KMS-11 (cell line): ENCODE measurements around the gene TSPAN16.
A peak's percentile ranks its signal among the peaks of the same experiment; 100 is the strongest.

ENCODE experiments used
- H2AFZ ChIP-seq: fragments of 200-600 bp; sonication (generic); 2 replicates; pipeline ENCODE4 v1.6.1; 2016; ENCODE audit warnings: antibody characterized with exemption, mixed run types, low read depth
- H3K27ac ChIP-seq: fragments of 200-600 bp; sonication (generic); 2 replicates; pipeline ENCODE4 v1.6.1; 2016; ENCODE audit warnings: mild to moderate bottlenecking, mixed run types
- H3K27me3 ChIP-seq: fragments of 200-600 bp; sonication (generic); 2 replicates; pipeline ENCODE4 v1.6.1; 2017; ENCODE audit warnings: mild to moderate bottlenecking, low read depth, mixed run types, moderate library complexity; ENCODE audit not compliant: insufficient read depth
- H3K36me3 ChIP-seq: fragments of 200-600 bp; sonication (generic); 2 replicates; pipeline ENCODE4 v1.6.1; 2017; ENCODE audit warnings: mild to moderate bottlenecking, mixed run types; ENCODE audit not compliant: insufficient read depth
- H3K4me1 ChIP-seq: fragments of 200-600 bp; sonication (generic); 2 replicates; pipeline ENCODE4 v1.6.1; 2016; ENCODE audit warnings: mild to moderate bottlenecking, low read depth, mixed run types; ENCODE audit not compliant: poor library complexity, severe bottlenecking
- H3K4me2 ChIP-seq: fragments of 200-600 bp; sonication (generic); 2 replicates; pipeline ENCODE4 v1.7.0; 2016; ENCODE audit warnings: mild to moderate bottlenecking, mixed run types
- H3K4me3 ChIP-seq: fragments of 200-600 bp; sonication (generic); IDR thresholded peaks from 2 replicates; pipeline ENCODE4 v1.6.1; 2017; ENCODE audit warnings: low read depth, low read length, mixed read lengths; ENCODE audit not compliant: insufficient read depth
- H3K79me2 ChIP-seq: fragments of 200-600 bp; sonication (generic); 2 replicates; pipeline ENCODE4 v1.6.1; 2016; ENCODE audit warnings: low read depth, mixed run types; ENCODE audit not compliant: insufficient read depth
- H3K9ac ChIP-seq: fragments of 200-600 bp; sonication (generic); 2 replicates; pipeline ENCODE4 v1.6.1; 2016; ENCODE audit warnings: mild to moderate bottlenecking, mixed run types
- H4K20me1 ChIP-seq: fragments of 200-600 bp; sonication (generic); 2 replicates; pipeline ENCODE4 v1.6.1; 2016; ENCODE audit warnings: mild to moderate bottlenecking, mixed run types; ENCODE audit not compliant: insufficient read depth
- TF ChIP-seq, protein P1 (sequence below): fragments of 200-600 bp; sonication (generic); conservative IDR thresholded peaks from 2 replicates; pipeline ENCODE4 v1.6.1; 2017; ENCODE audit warnings: low read depth, mild to moderate bottlenecking, antibody characterized with exemption, low read length, moderate library complexity, mixed read lengths

TSPAN16 gene

GRCh38 chr19:11324748-11325389 lies 28.9 kb downstream of the TSPAN16 start:
- Histone ChIP-seq H3K4me2 (peak overlapping the region; percentile 86), H3K4me1 (peaks cover 30% of the 10 kb centered on the region), H2AFZ (no peak overlapping the region), H3K9ac (no peak overlapping the region; the same call in 1 of the 2 replicates), H4K20me1 (no peaks in the 10 kb centered on the region), H3K36me3 (no peaks in the 10 kb centered on the region), H3K27me3 (no peaks in the 10 kb centered on the region), H3K79me2 (no peaks in the 10 kb centered on the region), H3K4me3 (no peak overlapping the region), H3K27ac (peak overlapping the region; percentile 77)
- TF ChIP-seq, protein P1, sequence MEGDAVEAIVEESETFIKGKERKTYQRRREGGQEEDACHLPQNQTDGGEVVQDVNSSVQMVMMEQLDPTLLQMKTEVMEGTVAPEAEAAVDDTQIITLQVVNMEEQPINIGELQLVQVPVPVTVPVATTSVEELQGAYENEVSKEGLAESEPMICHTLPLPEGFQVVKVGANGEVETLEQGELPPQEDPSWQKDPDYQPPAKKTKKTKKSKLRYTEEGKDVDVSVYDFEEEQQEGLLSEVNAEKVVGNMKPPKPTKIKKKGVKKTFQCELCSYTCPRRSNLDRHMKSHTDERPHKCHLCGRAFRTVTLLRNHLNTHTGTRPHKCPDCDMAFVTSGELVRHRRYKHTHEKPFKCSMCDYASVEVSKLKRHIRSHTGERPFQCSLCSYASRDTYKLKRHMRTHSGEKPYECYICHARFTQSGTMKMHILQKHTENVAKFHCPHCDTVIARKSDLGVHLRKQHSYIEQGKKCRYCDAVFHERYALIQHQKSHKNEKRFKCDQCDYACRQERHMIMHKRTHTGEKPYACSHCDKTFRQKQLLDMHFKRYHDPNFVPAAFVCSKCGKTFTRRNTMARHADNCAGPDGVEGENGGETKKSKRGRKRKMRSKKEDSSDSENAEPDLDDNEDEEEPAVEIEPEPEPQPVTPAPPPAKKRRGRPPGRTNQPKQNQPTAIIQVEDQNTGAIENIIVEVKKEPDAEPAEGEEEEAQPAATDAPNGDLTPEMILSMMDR, result no peak

- no peak overlapping the region for H3K27ac ChIP-seq
Observed at GRCh38 chr19:11325544-11325943, 29.6 kb downstream of the TSPAN16 start.

DNA sequence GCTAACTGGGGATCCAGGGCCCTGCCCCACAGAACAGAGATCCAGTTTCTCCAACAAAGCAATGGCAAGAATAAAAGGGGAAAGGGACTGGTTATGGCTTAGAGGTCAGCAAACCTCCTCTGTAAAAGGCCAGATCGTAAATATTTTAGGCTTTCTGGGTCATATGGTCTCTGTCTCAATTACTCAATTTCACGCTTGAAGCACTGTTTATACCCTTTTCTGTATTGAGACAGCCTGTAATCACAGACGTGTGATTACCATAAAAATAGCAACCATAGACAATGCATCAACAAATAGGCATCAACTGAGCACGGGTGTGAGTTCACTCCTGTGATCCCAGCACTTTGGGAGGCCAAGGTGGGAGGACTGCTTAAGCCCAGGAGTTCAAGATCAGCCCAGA lies 34.2 kb downstream of the TSPAN16 start:
- H3K36me3 ChIP-seq, result no peaks in the 10 kb centered on the region
- H3K4me3 ChIP-seq, result no peak overlapping the region
- H4K20me1 ChIP-seq, result no peaks in the 10 kb centered on the region
- no peaks in the 10 kb centered on the region for H3K27me3 ChIP-seq
- H3K4me2 ChIP-seq, result no peak overlapping the region
- H3K9ac ChIP-seq, result no peak overlapping the region
- H3K27ac ChIP-seq, result no peak overlapping the region
- H3K4me1 ChIP-seq, result no peaks in the 10 kb centered on the region
- TF ChIP-seq, protein P1, result no peak
- H2AFZ ChIP-seq, result no peak overlapping the region
- no peaks in the 10 kb centered on the region for H3K79me2 ChIP-seq

More at GRCh38 chr19:11325544-11325943, 29.6 kb downstream of the TSPAN16 start:
- Histone ChIP-seq H3K4me2 (no peak overlapping the region), H3K36me3 (no peaks in the 10 kb centered on the region), H3K79me2 (no peaks in the 10 kb centered on the region), H3K4me3 (no peak overlapping the region), H3K27me3 (no peaks in the 10 kb centered on the region), H2AFZ (no peak overlapping the region), H4K20me1 (no peaks in the 10 kb centered on the region), H3K9ac (no peak overlapping the region), H3K4me1 (peaks cover 30% of the 10 kb centered on the region)
- TF ChIP-seq, protein P1, result no peak

DNA sequence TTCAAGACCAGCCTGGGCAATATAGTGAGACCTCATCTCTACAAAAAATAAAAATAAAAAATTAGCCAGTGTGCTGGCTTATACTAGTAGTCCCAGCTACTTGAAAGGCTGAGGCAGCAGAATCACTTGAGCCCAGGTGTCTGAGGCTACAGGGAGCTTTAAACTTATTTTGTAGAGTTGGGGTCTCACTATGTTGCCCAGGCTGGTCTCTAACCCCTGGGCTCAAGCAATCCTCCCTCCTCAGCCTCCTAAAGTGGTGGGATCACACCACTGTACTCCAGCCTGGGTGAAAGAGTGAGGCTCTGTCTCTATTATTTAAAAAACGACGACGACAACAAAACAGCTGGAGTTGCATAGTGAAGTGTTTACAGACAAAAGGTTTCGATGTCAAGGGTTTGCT lies 35.5 kb downstream of the TSPAN16 start:
- Histone ChIP-seq H3K27me3 (no peaks in the 10 kb centered on the region), H3K36me3 (no peaks in the 10 kb centered on the region), H3K9ac (no peak overlapping the region), H2AFZ (no peak overlapping the region), H3K4me1 (no peaks in the 10 kb centered on the region), H3K4me2 (no peak overlapping the region), H4K20me1 (no peaks in the 10 kb centered on the region), H3K4me3 (no peak overlapping the region), H3K79me2 (no peaks in the 10 kb centered on the region), H3K27ac (no peak overlapping the region)
- TF ChIP-seq, protein P1, result no peak
